Keratinocyte (primary cell): ENCODE results near the gene ASTN2.

Experiments used
- CTCF ChIP-seq, 3 experiments: IDR thresholded peaks in 1 of 3; conservative IDR thresholded peaks in 1 of 3; optimal IDR thresholded peaks in 1 of 3; 2 replicates in 2 of 3; 3 replicates in 1 of 3; pipeline versions ENCODE3 to v1.5.1; 2011; ENCODE audit warnings: low read length in 3 of 3, mild to moderate bottlenecking in 3 of 3, moderate library complexity in 2 of 3, control low read depth in 1 of 3, inconsistent platforms in 1 of 3; ENCODE audit not compliant: insufficient read depth in 2 of 3; ENCODE audit errors: extremely low read depth in 1 of 3
- EZH2 ChIP-seq: IDR thresholded peaks from one replicate; pipeline ENCODE4 v1.6.1; 2012; ENCODE audit warnings: inconsistent platforms, mild to moderate bottlenecking, low read length, moderate library complexity

- TF ChIP-seq CTCF (optimal IDR thresholded peaks at IDR 0.05 in 1 of 3, IDR thresholded peaks at IDR 0.05 in 1 of 3, conservative IDR thresholded peaks at IDR 0.05 in 1 of 3; ENCODE audit: extremely low read depth in 1 of 3, insufficient read depth in 2 of 3, low read length in 3 of 3) (no peak), EZH2 (no peak)
Measured at GRCh38 chr9:117170567-117170966, 244.3 kb downstream of the ASTN2 start.
